Brain microvascular endothelial cell (primary cell): Measurements from ENCODE around the gene ATP6AP2.

ENCODE experiments used
- DNase-seq: peaks from one replicate; pipeline ENCODE4 v3.0.0-alpha.2; 2020
- H3K27ac ChIP-seq: fragments of 250-450 bp; sonication (Bioruptor Pico); 2 replicates; pipeline ENCODE4 v1.5.1; 2020; ENCODE audit warnings: mild to moderate bottlenecking, moderate library complexity
- H3K27me3 ChIP-seq: fragments of 250-450 bp; sonication (Bioruptor Pico); replicated peaks from 2 replicates; pipeline ENCODE4 v1.5.1; 2020; ENCODE audit warnings: mild to moderate bottlenecking
- H3K36me3 ChIP-seq: fragments of 250-450 bp; sonication (Bioruptor Pico); replicated peaks from 2 replicates; pipeline ENCODE4 v1.5.1; 2020; ENCODE audit warnings: mild to moderate bottlenecking
- H3K4me3 ChIP-seq: 2 replicates; pipeline ENCODE4 v1.5.1; 2011; ENCODE audit warnings: low read depth, mild to moderate bottlenecking, control low read depth, low read length, moderate library complexity
- CTCF ChIP-seq: IDR thresholded peaks from 2 replicates; pipeline ENCODE4 v1.5.1; 2011; ENCODE audit warnings: low read depth, mild to moderate bottlenecking, moderate library complexity, low read length, control low read depth, inconsistent platforms; ENCODE audit errors: missing control alignments
- in situ Hi-C: cut with HindIII; loops from 2 replicates; pipeline ENCODE4 v1.10.0; 2017; ENCODE audit warnings: low sequenced_read_pairs, low pct_ligation_motif_present

ATP6AP2 gene

GRCh38 chrX:40580537-40581335 lies at the start of gene ATP6AP2:
Gene ATP6AP2 (plus strand): TSS chrX:40580970. CDS start chrX:40581066, 96 bp downstream.
- in situ Hi-C loops: no loop called here
- peak; percentile 85 for DNase-seq
- no peaks in the 10 kb centered on the region for H3K36me3 ChIP-seq
- TF ChIP-seq CTCF: no peak
- H3K4me3 ChIP-seq: peak within 1 kb of the TSS; percentile 79
- no peaks in the 10 kb centered on the region for H3K27me3 ChIP-seq
- H3K27ac ChIP-seq: peak within 1 kb of the TSS; percentile 68

- in situ Hi-C loops: no loop called here
Observed at GRCh38 chrX:40531056-40531826, 49.5 kb upstream of the ATP6AP2 start.

GRCh38 chrX:40537310-40537709 lies 43.5 kb upstream of the ATP6AP2 start:
- no peak overlapping the region for H3K27ac ChIP-seq
- H3K27me3 ChIP-seq: peaks cover 5% of the 10 kb centered on the region
- H3K4me3 ChIP-seq: no peak overlapping the region
- no peak for DNase-seq
- TF ChIP-seq CTCF: no peak
- in situ Hi-C loops: no loop called here
- no peaks in the 10 kb centered on the region for H3K36me3 ChIP-seq

More at GRCh38 chrX:40531056-40531826, 49.5 kb upstream of the ATP6AP2 start:
- Histone ChIP-seq H3K27ac (no peak overlapping the region), H3K36me3 (no peaks in the 10 kb centered on the region), H3K27me3 (peaks cover 1% of the 10 kb centered on the region), H3K4me3 (no peak overlapping the region)
- DNase-seq: no peak
- no peak for TF ChIP-seq CTCF

- DNase-seq: no peak
- H3K27ac ChIP-seq: no peak overlapping the region
- in situ Hi-C loops: no loop called here
- H3K36me3 ChIP-seq: no peaks in the 10 kb centered on the region
- H3K27me3 ChIP-seq: peaks cover 5% of the 10 kb centered on the region
- no peak for TF ChIP-seq CTCF
- no peak overlapping the region for H3K4me3 ChIP-seq
Observed at GRCh38 chrX:40538406-40538805, 42.4 kb upstream of the ATP6AP2 start.

GRCh38 chrX:40539214-40540142 lies 41.3 kb upstream of the ATP6AP2 start:
- H3K4me3 ChIP-seq: no peak overlapping the region
- in situ Hi-C loops: no loop called here
- peak; percentile 26 for TF ChIP-seq CTCF
- peak; percentile 23 for DNase-seq
- peaks cover 5% of the 10 kb centered on the region for H3K27me3 ChIP-seq
- no peaks in the 10 kb centered on the region for H3K36me3 ChIP-seq
- H3K27ac ChIP-seq: no peak overlapping the region
